Inflammatory macrophage treated with lipopolysaccharide for 1 hour (primary cell): Measurements from ENCODE around the gene TRAPPC12.
"Not testable (repeated sequence)": the region's sequence is repeated elsewhere in the genome, so short reads cannot be mapped to it uniquely, and the experiment has no call there.

Source experiments
- DNase-seq, 2 donors: peaks; one replicate each; pipeline ENCODE4 v3.0.0-alpha.2; 2020 to 2022

TRAPPC12 gene

DNA sequence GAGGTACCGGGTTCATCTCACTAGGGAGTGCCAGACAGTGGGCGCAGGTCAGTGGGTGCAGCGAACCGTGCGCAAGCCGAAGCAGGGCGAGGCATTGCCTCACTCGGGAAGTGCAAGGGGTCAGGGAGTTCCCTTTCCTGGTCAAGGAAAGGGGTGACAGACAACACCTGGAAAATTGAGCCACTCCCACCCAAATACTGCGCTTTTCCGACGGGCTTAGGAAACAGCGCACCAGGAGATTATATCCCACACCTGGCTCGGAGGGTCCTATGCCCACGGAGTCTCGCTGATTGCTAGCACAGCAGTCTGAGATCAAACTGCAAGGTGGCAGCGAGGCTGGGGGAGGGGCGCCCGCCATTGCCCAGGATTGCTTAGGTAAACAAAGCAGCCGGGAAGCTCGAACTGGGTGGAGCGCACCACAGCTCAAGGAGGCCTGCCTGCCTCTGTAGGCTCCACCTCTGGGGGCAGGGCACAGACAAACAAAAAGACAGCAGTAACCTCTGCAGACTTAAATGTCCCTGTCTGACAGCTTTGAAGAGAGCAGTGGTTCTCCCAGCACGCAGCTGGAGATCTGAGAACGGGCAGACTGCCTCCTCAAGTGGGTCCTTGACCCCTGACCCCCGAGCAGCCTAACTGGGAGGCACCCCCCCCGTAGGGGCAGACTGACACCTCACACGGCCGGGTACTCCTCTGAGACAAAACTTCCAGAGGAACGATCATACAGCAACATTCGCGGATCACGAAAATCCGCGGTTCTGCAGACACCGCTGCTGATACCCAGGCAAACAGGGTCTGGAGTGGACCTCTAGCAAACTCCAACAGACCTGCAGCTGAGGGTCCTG, 9.9 kb upstream of the TRAPPC12 start:
- DNase-seq: not testable (repeated sequence)

DNA sequence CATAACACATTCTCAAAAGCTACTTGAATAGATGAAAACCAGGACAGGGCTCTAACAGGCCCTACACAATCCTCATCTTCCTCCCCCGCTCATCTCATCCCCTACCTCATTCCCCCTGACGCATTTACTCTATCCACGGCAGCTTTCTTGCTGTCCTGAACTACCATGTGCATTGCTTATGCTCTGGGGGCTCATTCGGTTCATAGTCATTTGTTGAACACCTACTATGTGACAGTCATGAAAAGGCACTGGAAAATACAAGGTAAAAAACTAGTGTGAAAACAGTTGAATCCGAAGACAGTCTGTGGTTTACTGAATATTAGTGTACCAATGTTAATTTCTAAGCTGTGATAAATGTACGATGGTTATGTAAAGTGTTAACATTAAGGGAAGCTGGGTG, 2.7 kb upstream of the TRAPPC12 start:
- no peak for DNase-seq

DNA sequence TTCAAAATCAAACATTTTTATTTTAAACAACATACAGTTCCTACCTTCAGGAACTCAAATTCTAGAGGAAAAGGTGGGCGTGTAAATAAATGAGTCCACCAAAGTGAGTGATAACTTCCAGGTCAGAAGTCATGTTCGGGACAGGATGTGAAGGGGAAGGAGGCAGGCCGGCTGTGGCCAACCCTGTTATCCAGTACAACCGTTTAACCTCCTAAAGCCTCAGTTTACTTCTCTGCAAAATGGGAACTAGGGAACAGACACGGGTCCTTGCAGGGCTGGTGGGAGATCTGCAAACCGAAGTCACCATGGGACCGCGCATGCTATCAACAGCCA, 2.2 kb upstream of the TRAPPC12 start:
- peak; percentile 57 for DNase-seq

DNA sequence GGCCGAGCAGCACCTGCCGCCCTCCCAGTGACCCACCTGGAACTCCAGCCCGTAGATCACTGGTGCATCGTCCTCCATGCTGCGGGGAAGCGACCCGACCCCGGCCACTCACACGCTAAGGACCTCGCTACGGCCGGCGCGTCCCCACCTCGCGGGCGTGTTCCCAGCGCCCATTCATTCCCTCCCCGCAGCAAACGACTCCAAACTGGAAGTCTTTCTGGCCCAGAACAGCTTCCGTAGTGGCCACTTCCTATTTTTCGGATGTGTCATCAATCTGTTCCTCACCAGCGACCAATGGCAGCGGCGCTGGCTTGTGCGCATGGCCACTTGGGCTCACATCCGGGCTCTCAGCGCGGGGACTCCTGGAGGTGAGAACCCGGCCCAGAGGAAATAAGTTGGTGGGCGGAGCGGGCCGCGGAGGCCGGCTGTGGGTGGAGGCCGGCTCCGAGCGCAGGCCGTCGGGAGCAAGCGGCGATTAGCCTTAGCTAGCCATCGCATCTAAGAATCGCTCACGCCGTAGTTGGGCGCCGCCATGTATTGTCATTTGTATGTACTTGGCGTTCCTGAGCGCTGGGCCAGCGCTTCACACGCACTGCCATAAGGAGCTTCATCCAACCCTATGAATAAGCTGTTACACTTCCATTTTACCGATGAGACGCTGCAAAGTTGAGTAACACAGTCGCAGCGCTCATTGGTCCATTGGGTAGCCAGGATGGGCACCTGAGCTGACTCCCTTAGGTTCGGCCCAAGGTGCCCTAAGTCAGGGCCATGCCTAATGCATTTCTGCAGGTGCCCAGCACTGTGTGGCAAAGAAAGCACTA, 1.7 kb upstream of the TRAPPC12 start, which contains the start of gene EIPR1:
TSS of gene EIPR1 (minus strand) at position 207 of the 821 bp plus-strand sequence. CDS start at position 78, 129 bp downstream.
- peak; percentile 97 to 98 for DNase-seq

DNA sequence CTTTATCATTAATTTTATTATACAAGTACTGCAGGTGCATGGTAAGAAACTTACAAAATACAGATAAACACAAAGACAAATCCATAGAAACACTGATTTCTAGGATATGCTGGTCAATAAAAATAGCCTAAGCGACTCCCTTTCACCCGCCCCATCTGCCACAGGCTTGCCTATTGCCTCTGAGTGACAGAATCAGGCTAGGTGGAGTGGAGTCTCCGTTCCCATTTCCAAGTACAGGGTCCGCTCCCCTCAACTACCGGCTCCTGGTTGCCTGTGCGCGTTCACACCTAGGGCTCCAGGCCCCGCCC, 201 bp upstream of the TRAPPC12 start:
- DNase-seq: no peak

DNA sequence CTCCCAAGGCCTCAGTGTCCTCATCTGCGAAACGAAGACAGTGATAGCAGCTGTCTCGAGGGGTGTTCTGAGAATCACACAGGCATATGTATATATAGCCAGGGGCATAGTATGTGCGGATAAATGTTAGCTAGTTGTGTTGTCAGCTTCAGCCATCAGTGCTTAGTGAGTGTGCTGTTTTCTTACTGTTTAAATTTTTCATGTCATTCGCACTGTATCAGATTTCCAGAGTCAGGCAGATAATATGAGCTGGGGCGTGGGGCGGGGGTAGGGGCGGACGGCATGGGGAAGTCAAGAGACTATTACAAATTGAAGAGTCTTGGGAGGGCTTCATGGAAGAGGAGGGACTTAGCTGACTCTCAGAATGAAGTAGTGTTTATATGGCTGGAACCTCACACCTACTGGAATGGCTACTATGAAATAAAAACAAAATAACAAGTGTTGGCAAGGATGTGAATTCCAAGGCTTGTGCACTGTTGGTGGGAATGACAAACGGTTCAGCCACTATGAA, 7.0 kb downstream of the TRAPPC12 start:
- DNase-seq: no peak

DNA sequence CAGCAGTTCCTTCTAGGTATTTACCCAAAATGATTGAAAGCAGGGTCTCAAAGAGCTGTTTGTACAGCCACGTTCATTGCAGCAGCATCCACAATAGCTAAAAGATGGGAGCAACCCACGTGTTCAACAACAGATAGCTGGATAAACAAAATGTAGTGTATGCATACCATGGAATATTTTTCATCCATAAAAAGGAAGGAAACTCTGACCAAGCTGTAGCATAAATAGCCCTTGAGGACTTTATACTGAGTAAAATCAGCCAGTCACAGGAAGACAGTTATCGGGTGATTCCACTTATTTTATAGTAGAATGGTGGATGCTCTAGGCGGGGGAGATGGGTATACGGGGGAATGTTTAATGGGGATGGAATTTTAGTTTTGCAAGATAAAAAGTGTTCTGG, 7.5 kb downstream of the TRAPPC12 start:
- DNase-seq: no peak

DNA sequence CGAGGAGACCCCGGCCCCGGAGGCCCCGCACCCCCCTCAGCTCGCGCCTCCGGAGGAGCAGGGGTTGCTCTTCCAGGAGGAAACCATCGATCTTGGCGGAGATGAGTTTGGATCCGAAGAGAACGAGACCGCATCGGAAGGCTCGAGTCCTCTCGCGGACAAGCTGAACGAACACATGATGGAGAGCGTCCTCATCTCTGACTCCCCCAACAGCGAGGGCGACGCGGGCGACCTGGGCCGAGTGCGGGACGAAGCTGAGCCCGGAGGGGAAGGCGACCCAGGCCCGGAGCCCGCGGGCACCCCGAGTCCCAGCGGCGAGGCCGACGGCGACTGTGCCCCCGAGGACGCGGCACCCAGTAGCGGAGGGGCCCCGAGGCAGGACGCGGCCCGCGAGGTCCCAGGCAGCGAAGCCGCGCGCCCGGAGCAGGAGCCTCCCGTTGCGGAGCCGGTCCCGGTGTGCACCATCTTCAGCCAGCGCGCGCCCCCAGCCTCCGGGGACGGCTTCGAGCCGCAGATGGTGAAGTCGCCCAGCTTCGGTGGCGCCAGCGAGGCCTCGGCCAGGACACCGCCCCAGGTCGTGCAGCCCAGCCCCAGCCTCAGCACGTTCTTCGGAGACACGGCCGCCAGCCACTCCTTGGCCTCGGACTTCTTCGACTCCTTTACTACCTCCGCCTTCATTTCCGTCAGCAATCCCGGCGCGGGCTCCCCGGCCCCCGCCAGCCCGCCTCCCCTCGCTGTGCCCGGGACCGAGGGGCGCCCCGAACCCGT, 8.3 kb downstream of the TRAPPC12 start:
- no peak for DNase-seq

DNA sequence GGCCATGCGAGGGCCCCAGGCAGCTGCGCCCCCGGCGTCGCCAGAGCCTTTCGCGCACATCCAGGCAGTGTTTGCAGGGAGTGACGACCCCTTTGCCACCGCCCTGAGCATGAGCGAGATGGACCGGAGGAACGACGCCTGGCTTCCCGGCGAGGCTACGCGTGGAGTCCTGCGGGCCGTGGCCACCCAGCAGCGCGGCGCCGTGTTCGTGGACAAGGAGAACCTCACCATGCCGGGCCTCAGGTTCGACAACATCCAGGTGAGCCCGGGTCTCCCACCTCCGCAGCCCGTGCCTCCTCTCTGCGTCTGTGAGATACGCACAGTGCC, 8.9 kb downstream of the TRAPPC12 start:
- DNase-seq: no peak

DNA sequence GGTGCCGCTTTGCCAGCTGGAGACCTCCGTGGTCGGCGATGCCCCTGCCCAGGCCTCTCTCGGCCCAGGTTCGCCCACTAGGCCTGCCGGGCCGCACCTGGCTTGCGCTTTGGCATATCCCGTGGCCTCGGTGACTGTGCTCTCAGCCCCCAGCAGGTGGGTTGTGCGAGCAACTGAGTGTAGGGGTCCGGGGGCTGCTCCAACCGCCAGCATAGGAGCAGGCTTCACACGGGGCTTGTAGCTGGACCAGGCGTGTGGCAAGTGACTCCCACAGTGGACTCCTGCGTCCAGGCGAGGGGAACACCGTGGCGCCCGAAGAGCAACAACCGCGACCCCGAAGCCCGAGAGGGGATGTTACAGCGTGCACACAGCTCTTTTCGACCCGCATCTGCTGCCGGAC, 9.7 kb downstream of the TRAPPC12 start:
- DNase-seq: no peak

DNA sequence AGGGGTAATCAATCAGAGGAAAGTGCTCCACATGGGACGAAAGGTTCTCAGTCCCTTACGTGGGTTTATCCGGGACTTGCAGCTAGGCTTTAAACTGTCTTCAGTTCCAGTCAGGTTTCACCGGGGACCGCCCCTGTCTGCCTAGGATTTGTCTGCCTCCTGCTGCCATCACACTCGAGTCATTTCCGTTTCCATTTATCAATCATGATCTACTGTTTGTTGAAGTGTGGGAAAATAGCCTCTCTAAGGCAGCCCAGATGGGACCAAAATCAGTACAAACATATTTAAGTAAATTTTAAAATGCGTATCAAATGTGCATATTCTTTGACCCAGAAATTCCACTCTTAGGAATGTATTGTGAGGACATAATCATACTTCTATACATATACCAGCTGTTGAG, 10.5 kb downstream of the TRAPPC12 start:
- DNase-seq: no peak

DNA sequence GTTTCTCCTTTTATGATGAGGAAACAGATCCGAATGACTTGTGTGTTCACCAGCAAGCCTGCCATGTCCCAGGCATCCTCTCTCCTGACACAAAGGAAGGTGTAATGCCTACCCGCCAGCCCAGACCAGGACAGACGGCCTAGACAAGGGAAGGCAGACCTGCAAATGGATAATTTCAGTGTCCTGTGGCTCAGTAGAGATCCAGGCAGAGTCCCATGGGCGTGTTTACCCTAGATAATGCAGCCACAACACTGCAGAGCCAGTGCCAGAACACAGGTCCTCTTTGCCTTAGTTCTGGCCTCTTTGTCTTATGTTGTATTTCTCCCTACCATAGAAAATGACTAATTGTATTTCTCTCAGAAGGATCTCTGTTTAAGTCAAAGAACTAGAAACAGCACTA, 12.7 kb downstream of the TRAPPC12 start:
- no peak for DNase-seq

DNA sequence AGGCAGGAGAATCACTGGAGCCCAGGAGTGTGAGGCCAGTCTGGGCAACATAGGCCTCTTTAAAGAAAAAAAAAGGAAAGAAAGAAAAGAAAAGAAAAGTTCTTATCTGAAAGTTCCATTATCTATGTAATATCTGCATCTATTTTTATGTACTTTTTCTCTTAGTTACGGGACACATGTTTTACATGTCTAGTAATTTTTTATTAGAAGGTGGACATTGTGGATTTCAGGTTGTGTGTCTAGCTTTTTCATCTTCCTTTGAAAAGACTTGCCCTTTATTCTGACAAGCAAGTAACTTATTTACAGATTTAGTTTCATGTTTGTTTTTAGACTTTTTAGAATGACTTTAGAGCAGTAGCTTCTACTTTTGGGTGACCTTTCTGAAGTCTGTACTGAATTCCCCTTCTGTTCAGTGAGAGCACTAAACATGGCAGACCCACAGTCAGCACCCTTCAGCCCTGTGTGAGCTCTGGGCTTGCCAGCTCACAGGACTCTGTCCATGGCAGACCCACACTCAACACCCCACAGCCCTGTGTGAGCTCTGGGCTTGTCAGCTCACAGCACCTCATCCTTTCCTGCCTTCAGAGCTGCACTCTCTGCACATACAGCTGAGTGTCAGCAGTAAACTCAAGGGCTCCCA, 17.5 kb downstream of the TRAPPC12 start:
- DNase-seq: no peak

DNA sequence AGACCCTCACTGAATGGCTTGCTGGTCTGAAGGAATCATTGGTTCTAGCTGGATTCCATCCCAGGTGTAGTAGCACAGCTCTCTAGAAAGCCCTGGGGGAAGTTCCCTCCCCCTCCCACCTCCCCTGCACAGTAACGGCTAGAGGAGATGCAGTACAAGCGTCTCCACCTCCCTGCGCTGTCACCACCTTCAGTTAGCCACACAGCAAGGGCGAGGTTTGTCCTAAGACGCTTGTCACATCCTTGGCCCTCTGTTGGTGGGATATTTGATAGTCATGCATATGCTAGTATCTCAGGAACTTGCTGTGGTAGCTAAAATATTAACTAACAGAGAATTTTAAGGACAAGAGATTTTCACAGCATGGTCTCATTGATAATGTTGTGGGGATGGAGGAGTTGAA, 19.4 kb downstream of the TRAPPC12 start:
- DNase-seq: no peak

DNA sequence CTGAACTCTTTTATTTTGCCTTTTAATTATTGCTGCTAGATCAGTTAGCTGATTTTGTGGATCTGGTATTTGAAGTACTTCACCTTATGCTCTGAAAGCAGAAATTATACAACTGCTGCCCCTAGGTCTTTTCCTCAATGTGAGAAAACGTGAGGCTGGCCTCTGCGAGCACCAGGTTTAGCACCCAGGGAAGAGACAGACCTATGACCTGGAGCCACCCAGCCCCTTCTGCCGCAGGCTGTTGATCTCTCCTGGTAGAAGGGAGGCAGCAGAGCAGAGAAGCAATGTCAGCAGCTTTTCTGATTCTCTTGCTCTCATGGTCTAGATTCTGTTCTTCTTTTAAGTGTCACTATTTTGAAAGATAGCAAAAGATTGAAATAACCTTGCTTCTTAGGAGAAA, 19.9 kb downstream of the TRAPPC12 start:
- DNase-seq: no peak

DNA sequence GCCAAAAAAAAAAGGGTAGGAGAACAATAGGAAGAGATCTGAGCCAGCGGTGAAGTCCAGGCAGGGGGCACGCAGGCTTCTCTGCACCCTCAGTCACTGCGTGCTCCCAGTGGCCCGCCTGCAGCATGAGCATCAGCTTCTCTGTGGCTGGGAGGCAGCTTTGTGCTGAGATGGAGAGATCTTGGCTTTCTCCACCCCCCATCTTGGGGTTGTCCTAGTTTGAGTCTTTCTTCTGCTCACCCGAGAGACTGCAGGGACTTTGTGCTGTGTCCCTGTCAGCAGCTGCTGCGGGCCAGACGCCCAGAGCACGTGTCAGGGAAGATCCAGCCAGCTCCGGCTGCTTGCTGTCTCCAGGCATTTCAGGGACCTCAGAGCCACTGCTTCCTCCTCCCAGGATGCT, 20.3 kb downstream of the TRAPPC12 start:
- no peak for DNase-seq

DNA sequence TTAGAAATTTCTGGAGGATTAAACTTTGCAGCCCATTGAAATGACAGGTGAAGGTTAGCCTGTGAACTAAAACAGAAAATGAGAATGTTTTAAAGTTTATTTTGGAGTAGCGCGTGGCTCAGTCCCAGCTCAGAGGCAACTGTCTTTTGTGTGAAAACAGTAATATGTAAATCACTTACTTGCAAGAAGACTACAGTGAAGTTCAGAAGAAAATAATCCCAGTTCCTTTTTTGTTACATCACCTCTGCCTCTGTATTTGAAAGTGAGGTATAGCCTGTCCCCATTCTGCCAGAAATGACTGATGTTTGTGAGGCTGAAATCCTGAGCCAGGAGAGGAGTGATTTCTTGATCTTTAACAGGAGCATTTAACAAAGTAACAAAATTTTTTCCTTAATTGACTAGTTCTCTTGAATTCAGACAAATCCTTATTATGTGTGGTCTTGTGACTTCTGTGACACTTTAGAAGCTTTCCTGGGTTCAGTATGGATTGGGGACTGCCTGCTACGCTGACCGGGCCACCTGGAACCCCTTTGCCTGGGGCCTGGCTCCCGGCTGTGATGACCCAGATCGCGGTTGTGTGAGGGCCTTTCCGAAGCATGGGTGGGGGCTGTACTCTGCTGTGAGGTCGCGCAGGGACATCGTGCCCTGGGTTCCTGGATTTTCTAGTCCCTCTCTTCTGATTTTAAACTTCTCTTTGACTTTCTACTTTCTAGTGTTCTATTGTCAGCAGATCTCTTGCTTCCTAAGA, 24.3 kb downstream of the TRAPPC12 start:
- no peak for DNase-seq

DNA sequence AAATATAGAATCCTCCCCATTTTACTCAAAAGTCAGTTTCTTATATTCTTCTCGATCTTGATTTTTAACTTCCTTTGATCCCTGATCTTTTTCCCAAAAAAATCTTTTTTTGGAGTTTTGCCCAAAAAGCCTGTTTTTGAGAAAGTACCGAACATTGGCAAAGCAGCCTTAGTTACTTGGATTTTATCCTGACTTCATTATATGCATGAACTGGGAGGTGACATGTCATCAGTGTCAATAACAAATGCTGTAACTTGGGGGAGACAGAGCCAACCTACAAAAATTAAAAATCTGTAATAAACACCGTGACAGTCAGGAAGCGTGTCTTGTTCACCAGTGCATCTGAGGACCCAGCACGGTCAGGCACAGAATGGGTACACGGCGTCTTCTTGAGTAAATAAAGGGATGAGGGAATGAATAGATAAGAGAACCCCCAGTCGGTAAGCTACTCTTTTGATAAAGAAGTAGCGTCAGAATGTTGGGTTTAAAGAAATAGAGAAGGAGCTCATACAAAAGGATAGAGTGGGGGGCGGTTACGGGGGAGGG, 24.9 kb downstream of the TRAPPC12 start:
- no peak for DNase-seq

DNA sequence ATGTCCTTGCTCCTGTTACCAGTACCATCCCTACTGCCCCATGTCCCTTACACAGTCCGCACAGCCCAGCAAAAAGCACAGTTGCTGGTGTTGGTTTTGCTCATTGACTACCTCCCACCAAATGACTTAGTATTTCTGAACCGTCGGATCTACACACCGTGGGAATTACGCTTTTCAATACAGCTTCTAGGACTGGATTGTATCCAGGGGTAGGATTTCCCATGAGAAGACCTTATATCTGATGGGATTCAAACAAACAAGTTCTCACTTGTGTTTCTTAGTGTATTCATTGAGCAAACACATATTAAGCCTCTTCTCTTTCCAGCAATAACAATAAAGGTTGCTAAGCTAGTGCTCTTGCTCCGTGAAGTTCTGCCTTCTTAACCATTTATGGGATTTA, 25.8 kb downstream of the TRAPPC12 start:
- DNase-seq: no peak

DNA sequence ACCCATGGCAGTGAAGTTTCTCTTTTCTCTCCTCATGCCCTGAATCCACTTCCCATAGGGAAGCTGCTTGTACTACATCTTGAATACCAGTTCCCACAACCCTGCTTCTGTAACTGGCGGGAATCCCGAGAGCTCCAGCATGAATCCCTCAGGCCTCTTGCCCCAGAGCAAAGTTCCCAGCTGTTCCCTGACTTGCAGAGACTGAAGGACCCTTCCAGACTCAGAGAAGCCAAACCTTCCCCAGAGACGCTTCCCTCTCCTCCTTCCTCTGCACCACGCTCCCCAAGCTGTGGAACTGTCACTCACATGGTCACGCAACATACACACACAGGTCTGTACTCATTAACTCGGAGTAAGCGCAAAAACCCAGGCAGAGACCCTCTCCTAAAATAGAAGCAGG, 26.4 kb downstream of the TRAPPC12 start:
- DNase-seq: no peak

DNA sequence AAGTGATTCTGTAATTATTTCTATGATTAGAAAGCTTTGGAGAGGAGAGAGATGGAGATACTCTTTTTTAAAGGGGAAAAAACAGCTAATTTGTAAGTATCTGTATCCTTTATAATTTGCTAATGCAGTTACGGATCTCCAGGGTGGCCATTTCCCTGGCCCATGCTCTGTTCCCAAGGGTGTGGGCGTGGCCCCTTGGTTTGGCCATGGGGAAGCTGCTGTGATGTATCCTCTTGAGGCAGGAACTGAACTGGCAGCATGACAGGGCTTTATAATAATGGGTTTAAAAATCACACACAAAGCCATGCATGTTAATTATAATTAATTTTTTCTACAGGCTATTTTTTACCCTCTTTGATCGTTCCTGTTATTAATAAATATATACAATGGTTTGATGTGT, 27.0 kb downstream of the TRAPPC12 start:
- DNase-seq: no peak

DNA sequence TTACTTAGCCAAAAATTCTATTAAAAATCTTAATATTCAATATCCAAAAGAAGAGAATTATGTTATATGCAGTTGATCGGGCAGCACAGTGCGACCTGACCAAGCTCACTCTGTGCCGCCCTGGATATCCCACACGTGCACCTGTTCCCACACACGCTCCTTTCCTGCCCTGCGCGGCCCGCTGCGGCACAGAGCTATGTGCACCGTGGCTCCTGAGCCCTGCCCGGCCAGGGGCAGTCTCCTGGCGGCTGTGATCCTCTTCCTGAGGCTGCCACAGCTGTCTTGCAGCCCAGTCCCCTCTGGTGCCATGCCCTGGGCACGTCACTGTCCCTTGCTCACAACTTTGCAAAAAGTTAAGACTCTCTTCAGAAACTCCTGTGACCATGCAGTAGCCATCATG, 29.3 kb downstream of the TRAPPC12 start:
- DNase-seq: no peak
